LNCAP (cell line): Measurements from ENCODE around the gene DTL.

ENCODE experiments used
- TF ChIP-seq, protein P1 (sequence below): fragments of 450-650 bp; IDR thresholded peaks from 2 replicates; pipeline ENCODE4 v1.5.1; 2017; ENCODE audit warnings: mild to moderate bottlenecking

Gene DTL

DNA sequence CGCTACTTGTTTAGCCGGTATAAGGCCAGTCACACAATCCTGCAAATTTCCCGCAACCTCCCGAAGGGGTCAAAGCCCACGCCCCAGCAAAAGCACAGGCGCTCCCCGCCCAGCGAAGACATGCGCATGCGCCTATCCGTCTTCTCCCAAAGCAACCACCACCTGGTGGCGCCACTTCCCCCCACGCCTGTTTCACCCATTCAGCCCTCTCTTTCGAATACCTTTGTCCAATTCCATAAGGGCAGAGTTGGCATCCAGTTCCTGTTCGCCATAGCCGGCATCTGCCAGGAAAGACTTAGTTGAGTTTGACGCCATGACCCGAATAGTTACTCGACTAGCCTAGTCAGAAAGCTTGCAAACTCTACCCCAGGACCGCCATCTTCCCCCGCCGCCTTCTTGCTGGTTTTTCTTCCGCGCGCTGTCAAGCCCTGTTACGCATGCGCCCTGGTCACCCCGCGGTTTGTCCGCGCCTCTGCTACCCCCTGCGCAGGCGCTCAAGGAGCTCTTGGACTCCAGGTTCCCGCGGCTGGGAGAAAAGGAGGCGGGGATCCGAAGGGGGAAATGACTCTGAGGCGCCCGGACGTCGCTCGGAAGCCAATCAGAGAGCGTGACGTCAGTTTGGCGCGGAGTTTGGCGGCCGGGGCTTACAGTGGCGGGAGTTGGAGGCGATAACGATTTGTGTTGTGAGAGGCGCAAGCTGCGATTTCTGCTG, at the start of gene DTL, which contains the start of gene INTS7:
Gene DTL (plus strand): TSS at position 626 of the 712 bp plus-strand sequence. CDS start 143 bp downstream, outside the sequence.
Gene INTS7 (minus strand): TSS at position 435 of the 712 bp plus-strand sequence. CDS start 120 bp downstream, at position 315.
- TF ChIP-seq, protein P1, sequence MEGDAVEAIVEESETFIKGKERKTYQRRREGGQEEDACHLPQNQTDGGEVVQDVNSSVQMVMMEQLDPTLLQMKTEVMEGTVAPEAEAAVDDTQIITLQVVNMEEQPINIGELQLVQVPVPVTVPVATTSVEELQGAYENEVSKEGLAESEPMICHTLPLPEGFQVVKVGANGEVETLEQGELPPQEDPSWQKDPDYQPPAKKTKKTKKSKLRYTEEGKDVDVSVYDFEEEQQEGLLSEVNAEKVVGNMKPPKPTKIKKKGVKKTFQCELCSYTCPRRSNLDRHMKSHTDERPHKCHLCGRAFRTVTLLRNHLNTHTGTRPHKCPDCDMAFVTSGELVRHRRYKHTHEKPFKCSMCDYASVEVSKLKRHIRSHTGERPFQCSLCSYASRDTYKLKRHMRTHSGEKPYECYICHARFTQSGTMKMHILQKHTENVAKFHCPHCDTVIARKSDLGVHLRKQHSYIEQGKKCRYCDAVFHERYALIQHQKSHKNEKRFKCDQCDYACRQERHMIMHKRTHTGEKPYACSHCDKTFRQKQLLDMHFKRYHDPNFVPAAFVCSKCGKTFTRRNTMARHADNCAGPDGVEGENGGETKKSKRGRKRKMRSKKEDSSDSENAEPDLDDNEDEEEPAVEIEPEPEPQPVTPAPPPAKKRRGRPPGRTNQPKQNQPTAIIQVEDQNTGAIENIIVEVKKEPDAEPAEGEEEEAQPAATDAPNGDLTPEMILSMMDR: peak; percentile 97

DNA sequence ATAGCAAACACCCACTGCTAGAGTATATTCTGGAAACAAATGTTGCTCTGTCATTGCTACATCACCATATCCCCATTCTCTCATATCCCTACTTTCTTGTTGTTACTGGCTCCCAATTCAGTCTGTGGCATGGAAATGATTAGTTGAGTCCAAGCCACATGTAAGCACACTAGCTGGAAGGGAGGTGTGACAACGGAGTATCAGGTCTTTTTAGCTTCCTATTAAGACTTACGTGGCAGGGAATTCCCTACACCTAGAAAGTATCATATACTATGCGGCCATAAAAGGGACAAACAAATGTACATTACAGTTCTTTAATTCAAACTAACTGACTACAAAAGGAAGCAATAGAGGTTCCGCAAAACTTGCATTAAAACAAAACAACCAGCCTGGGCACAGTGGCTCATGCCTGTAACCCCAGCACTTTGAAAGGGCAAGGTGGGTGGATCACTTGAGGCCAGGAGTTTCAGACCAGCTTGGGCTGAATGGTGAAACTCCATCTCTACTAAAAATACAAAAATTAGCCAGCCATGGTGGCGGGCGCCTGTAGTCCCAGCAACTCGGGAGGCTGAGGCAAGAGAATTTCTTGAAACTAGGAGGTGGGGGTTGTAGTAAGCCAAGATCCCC, 48.8 kb upstream of the DTL start:
- TF ChIP-seq, protein P1: no peak

DNA sequence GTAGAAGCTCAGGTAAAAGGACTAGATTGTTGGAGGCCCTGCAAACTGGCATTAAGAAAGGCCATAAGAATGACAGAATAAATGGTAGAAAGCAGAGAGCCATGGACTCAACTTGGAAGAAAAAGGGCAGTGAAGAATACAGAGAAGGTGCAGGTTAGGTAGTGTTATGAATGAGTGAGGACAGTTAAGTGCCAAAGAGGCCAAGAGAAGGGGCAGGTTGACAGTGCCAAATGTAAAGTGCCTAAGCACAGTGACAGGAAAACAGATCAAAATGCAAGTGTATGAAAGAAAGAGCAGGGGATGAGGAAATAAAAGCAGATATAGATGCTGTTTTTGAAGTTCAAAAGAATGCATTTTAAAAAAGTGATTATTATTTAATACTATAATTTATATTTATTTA, 43.9 kb upstream of the DTL start:
- TF ChIP-seq, protein P1: no peak

- TF ChIP-seq, protein P1: no peak
These were observed 33.0 kb upstream of the DTL start for GRCh38 chr1:212002536-212002935.

DNA sequence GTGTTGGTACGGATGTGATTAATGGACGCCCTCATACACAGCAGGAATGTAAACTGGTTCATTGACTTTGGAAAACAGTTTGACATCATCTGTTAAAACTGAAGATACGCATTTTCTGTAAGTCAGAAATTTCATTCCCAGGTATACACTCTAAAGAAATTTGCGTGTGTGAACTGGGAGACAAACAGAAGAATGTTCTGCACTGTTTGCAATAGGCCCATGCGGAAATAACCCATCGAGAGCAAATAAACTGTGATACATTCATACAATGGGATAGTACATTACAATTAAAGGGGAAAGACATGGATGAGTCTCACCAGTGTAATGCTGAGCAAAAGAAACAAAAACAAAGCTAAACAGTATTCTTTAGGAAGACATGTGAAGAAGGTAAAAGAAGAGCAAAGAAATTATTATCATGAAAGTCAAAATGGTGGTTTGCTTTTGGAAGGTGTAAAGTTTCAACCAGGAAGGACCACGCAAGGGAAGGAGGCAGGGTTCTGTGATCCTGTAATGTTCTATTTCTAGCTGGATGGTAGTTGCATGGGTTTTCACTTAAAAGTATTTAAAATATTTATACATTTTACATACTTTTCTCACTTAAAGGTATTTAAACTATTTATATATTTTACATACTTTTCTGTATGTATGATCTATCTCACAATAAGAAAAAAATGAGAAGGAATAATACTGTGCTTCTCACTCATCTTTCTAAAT, 30.5 kb upstream of the DTL start:
- TF ChIP-seq, protein P1: no peak

- TF ChIP-seq, protein P1: no peak
These were observed 28.4 kb upstream of the DTL start for GRCh38 chr1:212007178-212007577.

DNA sequence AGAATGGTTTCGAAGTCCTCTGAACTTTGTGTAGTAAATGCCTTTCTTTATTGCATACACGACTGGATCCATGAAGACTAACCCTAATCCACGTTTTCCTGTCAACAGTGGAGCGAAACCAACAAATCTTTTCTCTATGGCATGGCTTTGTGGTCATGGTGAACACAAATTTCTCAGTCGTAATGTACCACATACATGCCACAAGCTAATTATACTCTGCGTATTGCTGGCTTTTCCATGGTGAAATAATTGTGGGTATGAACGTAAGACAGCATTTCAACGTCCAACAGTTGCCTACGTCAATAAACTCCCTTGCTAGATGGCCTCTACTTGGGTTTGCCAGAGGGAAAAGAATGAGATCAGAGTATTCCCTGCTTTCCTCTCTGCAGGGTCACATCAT, 27.7 kb upstream of the DTL start:
- TF ChIP-seq, protein P1: no peak
